HepG2 (cell line): Measurements from ENCODE around the gene LTA. TPM values are rescaled to one million over a fixed set of nuclear protein-coding genes. Genes with fewer than 3 reads are reported as not detected.
A peak's percentile ranks its signal among the peaks of the same experiment; 100 is the strongest.

Experiments used
- AKNA ChIP-seq: sonication (generic); formaldehyde crosslinking; IDR thresholded peaks from 2 replicates; pipeline ENCODE4 v1.4.0; 2020; ENCODE audit warnings: missing genetic modification reagents, borderline replicate concordance
- CEBPG ChIP-seq: IDR thresholded peaks from 2 replicates; pipeline ENCODE4 v1.6.1; 2016
- HBP1 ChIP-seq: IDR thresholded peaks from 2 replicates; pipeline ENCODE4 v1.6.1; 2016; ENCODE audit warnings: low read depth, control low read depth
- HIC2 ChIP-seq: sonication (generic); formaldehyde crosslinking; IDR thresholded peaks from 2 replicates; pipeline ENCODE4 v1.9.0; 2022; ENCODE audit warnings: low read depth, missing genetic modification reagents
- IRX3 ChIP-seq: sonication (generic); formaldehyde crosslinking; IDR thresholded peaks from 2 replicates; pipeline ENCODE4 v1.8.1; 2023; ENCODE audit warnings: mild to moderate bottlenecking, low read depth, missing genetic modification reagents, borderline replicate concordance
- NFKBIZ ChIP-seq: IDR thresholded peaks from 2 replicates; pipeline ENCODE4 v1.6.1; 2018; ENCODE audit warnings: missing genetic modification reagents, missing compliant biosample characterization
- PTBP1 ChIP-seq: fragments of 200-400 bp; formaldehyde crosslinking; IDR thresholded peaks from 2 replicates; pipeline ENCODE4 v1.6.1; 2018; ENCODE audit warnings: low read length, low read depth; ENCODE audit not compliant: poor library complexity, severe bottlenecking
- RFX5 ChIP-seq: IDR thresholded peaks from 2 replicates; pipeline ENCODE4 v1.6.1; 2011; ENCODE audit warnings: low read depth, low read length, improper control_type of control experiment
- SNAPC4 ChIP-seq: sonication (generic); formaldehyde crosslinking; IDR thresholded peaks from 2 replicates; pipeline ENCODE4 v1.4.0; 2020; ENCODE audit warnings: mild to moderate bottlenecking, missing genetic modification reagents
- SP4 ChIP-seq: sonication (generic); formaldehyde crosslinking; IDR thresholded peaks from 2 replicates; pipeline ENCODE4 v1.8.1; 2023; ENCODE audit warnings: mild to moderate bottlenecking, missing genetic modification reagents
- ZC3H4 ChIP-seq: sonication (generic); formaldehyde crosslinking; IDR thresholded peaks from 2 replicates; pipeline ENCODE4 v1.4.0; 2020; ENCODE audit warnings: missing genetic modification reagents, borderline replicate concordance
- ZFX ChIP-seq: sonication (generic); formaldehyde crosslinking; IDR thresholded peaks from 2 replicates; pipeline ENCODE4 v1.4.0; 2020; ENCODE audit warnings: mild to moderate bottlenecking, low read depth, missing genetic modification reagents, moderate library complexity
- ZNF451 ChIP-seq: sonication (generic); formaldehyde crosslinking; IDR thresholded peaks from 2 replicates; pipeline ENCODE4 v1.5.0; 2020; ENCODE audit warnings: mild to moderate bottlenecking, missing genetic modification reagents
- polyA plus RNA-seq, 8 experiments: library from polyadenylated mRNA; depleted of rRNA in 3 of 8; stranded (reverse) in 7 of 8; unstranded in 1 of 8; fragments of >200 nt; fragmentation: Illumina TruSeq in 4 of 8; extraction: Trizol in 4 of 8; gene quantifications; 2 replicates each; pipeline versions ENCODE4 v1.2.1 to v1.2.3, GENCODE V29; 2011 to 2016; ENCODE audit warnings: low read depth in 4 of 8, missing spikeins in 1 of 8, mixed read lengths in 1 of 8; ENCODE audit not compliant: insufficient read depth in 1 of 8
- total RNA-seq, 5 experiments: library from RNA; depleted of rRNA; stranded (reverse); fragments of >200 nt; fragmentation: Illumina TruSeq; extraction: Trizol; gene quantifications; 2 replicates each; pipeline ENCODE4 v1.2.3, GENCODE V29; 2016; ENCODE audit warnings: low read depth in 1 of 5
- TF ChIP-seq, protein P1 (sequence below): sonication (generic); formaldehyde crosslinking; IDR thresholded peaks from 2 replicates; pipeline ENCODE4 v1.4.0; 2020; ENCODE audit warnings: missing genetic modification reagents, borderline replicate concordance

LTA gene
- total and polyA plus RNA-seq, 2 of the 13 experiments (the other 11 are each of a cell fraction or from before 2014, with no cell fraction given), result 0.09 TPM; not detected in 1

DNA sequence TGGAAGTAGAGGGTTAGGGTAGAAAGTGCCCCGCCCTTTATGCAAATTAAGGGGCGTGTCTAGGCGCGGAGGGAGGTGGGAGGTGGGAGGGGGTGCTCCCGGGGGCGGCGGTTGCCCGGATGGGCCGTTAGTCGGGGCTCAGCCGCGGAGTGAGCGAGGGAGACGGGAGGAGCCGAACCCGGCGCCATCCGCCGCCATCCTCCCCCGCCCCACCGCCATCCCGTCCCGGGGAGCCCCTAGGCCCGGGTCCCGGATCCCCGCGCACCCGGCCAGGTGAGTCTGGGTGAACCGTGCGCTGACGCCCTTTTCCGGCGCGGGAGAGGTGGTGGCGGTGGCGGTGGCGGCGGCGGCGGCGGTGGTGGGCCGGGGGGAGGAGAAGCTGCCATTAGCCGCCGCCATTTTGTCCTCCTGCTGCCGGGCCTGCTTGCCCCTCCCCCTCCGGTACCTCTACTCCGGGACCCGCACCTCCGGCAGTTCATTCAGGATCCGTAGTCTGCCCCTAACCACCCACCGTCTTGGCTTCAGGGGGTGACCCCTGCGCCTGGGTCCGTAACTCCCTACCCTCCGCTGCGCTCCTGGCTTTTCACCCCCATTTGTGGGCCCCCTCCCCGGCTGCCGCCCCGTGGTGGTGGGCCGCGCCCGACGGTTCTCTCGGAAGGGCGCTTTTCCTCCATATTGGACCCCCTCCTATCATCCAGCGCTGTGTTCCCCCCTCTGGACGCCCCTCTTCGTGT, 48.7 kb downstream of the LTA start, which contains the start of gene PRRC2A (continued):
- TF ChIP-seq HBP1 (CRISPR knock-in tag), result peak; percentile 83
- no peak for TF ChIP-seq AKNA (CRISPR knock-in tag)
- TF ChIP-seq ZC3H4 (CRISPR knock-in tag), result no peak
- TF ChIP-seq HIC2 (CRISPR knock-in tag), result no peak
- TF ChIP-seq CEBPG (CRISPR knock-in tag), result no peak
- TF ChIP-seq ZFX (CRISPR knock-in tag), result peak; percentile 83
- TF ChIP-seq RFX5, result no peak
- TF ChIP-seq PTBP1, result no peak
- no peak for TF ChIP-seq ZNF451 (CRISPR knock-in tag)
- peak; percentile 19; the same call in 1 of the 2 replicates for TF ChIP-seq IRX3 (CRISPR knock-in tag)
- TF ChIP-seq, protein P1, sequence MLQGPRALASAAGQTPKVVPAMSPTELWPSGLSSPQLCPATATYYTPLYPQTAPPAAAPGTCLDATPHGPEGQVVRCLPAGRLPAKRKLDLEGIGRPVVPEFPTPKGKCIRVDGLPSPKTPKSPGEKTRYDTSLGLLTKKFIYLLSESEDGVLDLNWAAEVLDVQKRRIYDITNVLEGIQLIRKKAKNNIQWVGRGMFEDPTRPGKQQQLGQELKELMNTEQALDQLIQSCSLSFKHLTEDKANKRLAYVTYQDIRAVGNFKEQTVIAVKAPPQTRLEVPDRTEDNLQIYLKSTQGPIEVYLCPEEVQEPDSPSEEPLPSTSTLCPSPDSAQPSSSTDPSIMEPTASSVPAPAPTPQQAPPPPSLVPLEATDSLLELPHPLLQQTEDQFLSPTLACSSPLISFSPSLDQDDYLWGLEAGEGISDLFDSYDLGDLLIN (CRISPR knock-in tag), result no peak
- TF ChIP-seq SNAPC4 (CRISPR knock-in tag), result peak; percentile 21
- TF ChIP-seq SP4 (CRISPR knock-in tag), result no peak; the same call in 1 of the 2 replicates
- peak; percentile 48; the same call in 1 of the 2 replicates for TF ChIP-seq NFKBIZ (CRISPR knock-in tag)
